ENCODE data around the gene TNKS2. TPM values are rescaled to one million over a fixed set of nuclear protein-coding genes. Genes with fewer than 3 reads are reported as not detected.
"Not testable (repeated sequence)": the region's sequence is repeated elsewhere in the genome, so short reads cannot be mapped to it uniquely, and the experiment has no call there.

The TNKS2 gene
- total RNA-seq, result 10 to 100 TPM; 47.0 to 50.9 (median 47.9) TPM
- total RNA-seq (2013), result 53.0 TPM

GRCh38 chr10:91797874-91798648 is at the start of gene TNKS2:
TNKS2 (plus strand) TSS chr10:91798426; CDS start chr10:91798691, 265 bp downstream.
- H3K9me3 Mint-ChIP-seq, result no peaks in the 10 kb centered on the region
- peaks cover 68 to 72% of the 10 kb centered on the region in 2 donors for H3K4me1 Mint-ChIP-seq
- H3K36me3 Mint-ChIP-seq, result no peaks in the 10 kb centered on the region
- under 1% methylated on average over 62 of the region's 64 CpGs for WGBS (ENCODE audit: insufficient coverage)
- peak within 1 kb of the TSS; percentile 93 for H3K27ac ChIP-seq (ENCODE audit: low read length)
- no peaks in the 10 kb centered on the region for H3K27me3 Mint-ChIP-seq (ENCODE audit: low read depth in 2 of 2)
- no peaks in the 10 kb centered on the region for H3K9me3 ChIP-seq (ENCODE audit: control insufficient read depth, insufficient read depth, low read length)
- peak; percentile 92 to 97 for DNase-seq
- H3K27me3 ChIP-seq (ENCODE audit: control insufficient read depth, insufficient read depth, low read length), result no peaks in the 10 kb centered on the region
- H3K27ac Mint-ChIP-seq, result peak within 1 kb of the TSS; percentile 97
- H3K4me3 Mint-ChIP-seq, result peak within 1 kb of the TSS; percentile 97
- intact Hi-C loops (cut with micrococcal nuclease), result loop anchor here (2.0 to 10.0 kb wide), 3 partner anchors 111 to 581 kb away; partner anchors contain the start of genes CPEB3, FGFBP3 and MARCHF5
- peaks cover 6% of the 10 kb centered on the region for H3K4me1 ChIP-seq (ENCODE audit: control insufficient read depth, insufficient read depth, low read length)
- peaks cover 2% of the 10 kb centered on the region for H3K36me3 ChIP-seq (ENCODE audit: control insufficient read depth, insufficient read depth, low read length)
- H3K4me3 ChIP-seq (ENCODE audit: low read length), result peak within 1 kb of the TSS; percentile 95
- no peak for TF ChIP-seq CTCF (IDR thresholded peaks at IDR 0.05)
- ATAC-seq, result peak; percentile 77 to 91 (median 88)

DNA sequence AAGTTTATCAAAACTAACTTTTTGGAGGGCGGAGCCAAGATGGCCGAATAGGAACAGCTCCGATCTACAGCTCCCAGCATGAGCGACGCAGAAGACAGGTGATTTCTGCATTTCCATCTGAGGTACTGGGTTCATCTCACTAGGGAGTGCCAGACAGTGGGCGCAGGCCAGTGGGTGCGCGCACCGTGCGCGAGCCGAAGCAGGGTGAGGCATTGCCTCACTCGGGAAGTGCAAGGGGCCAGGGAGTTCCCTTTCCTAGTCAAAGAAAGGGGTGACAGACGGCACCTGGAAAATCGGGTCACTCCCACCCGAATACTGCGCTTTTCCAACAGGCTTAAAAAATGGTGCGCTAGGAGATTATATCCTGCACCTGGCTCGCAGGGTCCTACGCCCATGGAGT is 48.6 kb upstream of the TNKS2 start:
- intact Hi-C loops (cut with micrococcal nuclease); DNase-seq; H3K4me3 ChIP-seq (ENCODE audit: low read length); H3K27me3 ChIP-seq (ENCODE audit: control insufficient read depth, insufficient read depth, low read length); H3K27ac ChIP-seq (ENCODE audit: low read length); H3K36me3 ChIP-seq (ENCODE audit: control insufficient read depth, insufficient read depth, low read length); H3K4me3 Mint-ChIP-seq; H3K4me1 ChIP-seq (ENCODE audit: control insufficient read depth, insufficient read depth, low read length); H3K36me3 Mint-ChIP-seq; H3K27ac Mint-ChIP-seq; ATAC-seq; H3K4me1 Mint-ChIP-seq; H3K9me3 ChIP-seq (ENCODE audit: control insufficient read depth, insufficient read depth, low read length); H3K9me3 Mint-ChIP-seq: not testable (repeated sequence)
- 92% methylated on average over 18 of the region's 20 CpGs for WGBS (ENCODE audit: insufficient coverage)
- H3K27me3 Mint-ChIP-seq (ENCODE audit: low read depth in 2 of 2), result peaks cover 15% of the 10 kb centered on the region in 2 donors

DNA sequence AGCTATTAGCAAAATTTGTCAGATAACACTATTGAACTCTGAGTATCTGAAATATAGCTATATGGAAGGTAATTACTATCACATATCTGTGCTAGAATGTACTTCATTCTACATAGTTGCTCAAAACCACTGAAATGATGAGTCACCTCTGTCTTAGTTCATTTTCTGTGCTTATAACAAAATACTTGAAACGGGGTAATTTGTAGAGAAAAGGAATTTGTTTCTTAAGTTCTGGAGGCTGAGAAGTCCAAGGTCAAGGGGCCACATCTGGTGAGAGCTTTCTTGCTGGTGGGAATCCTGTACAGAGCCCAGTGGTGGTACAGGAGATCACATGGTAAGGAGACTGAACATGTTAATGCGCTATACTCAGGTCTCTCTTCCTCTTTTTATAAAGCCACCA is 41.9 kb upstream of the TNKS2 start:
- no peak for ATAC-seq
- no peak for DNase-seq
- intact Hi-C loops (cut with micrococcal nuclease), result no loop called here

More for the DNA sequence above, 41.9 kb upstream of the TNKS2 start:
- no peak overlapping the region for H3K4me3 ChIP-seq (ENCODE audit: low read length)
- no peaks in the 10 kb centered on the region for H3K36me3 Mint-ChIP-seq
- H3K4me1 Mint-ChIP-seq, result no peaks in the 10 kb centered on the region
- H3K4me1 ChIP-seq (ENCODE audit: control insufficient read depth, insufficient read depth, low read length), result no peaks in the 10 kb centered on the region
- no peaks in the 10 kb centered on the region for H3K27me3 ChIP-seq (ENCODE audit: control insufficient read depth, insufficient read depth, low read length)
- peaks cover 21 to 33% of the 10 kb centered on the region in 2 donors for H3K27me3 Mint-ChIP-seq (ENCODE audit: low read depth in 2 of 2)
- WGBS (ENCODE audit: insufficient coverage), result 31% methylated on average over 2 of the region's 2 CpGs
- no peak for TF ChIP-seq CTCF (IDR thresholded peaks at IDR 0.05)
- no peaks in the 10 kb centered on the region for H3K9me3 ChIP-seq (ENCODE audit: control insufficient read depth, insufficient read depth, low read length)
- no peak overlapping the region for H3K4me3 Mint-ChIP-seq
- H3K9me3 Mint-ChIP-seq, result no peaks in the 10 kb centered on the region
- H3K27ac ChIP-seq (ENCODE audit: low read length), result no peak overlapping the region
- H3K27ac Mint-ChIP-seq, result no peak overlapping the region
- H3K36me3 ChIP-seq (ENCODE audit: control insufficient read depth, insufficient read depth, low read length), result no peaks in the 10 kb centered on the region
